GM12878 (cell line): Measurements from ENCODE around the gene C4orf51. TPM values are rescaled to one million over a fixed set of nuclear protein-coding genes. Genes with fewer than 3 reads are reported as not detected.

ENCODE experiments used
- ATF3 ChIP-seq: IDR thresholded peaks from 2 replicates; pipeline ENCODE4 v1.6.1; 2011; ENCODE audit warnings: low read depth, mild to moderate bottlenecking, low read length, moderate library complexity, borderline replicate concordance; ENCODE audit errors: extremely low read depth
- BACH1 ChIP-seq: fragments of 450-650 bp; IDR thresholded peaks from 2 replicates; pipeline ENCODE4 v1.6.1; 2017; ENCODE audit warnings: mild to moderate bottlenecking, borderline replicate concordance
- CREB1 ChIP-seq: IDR thresholded peaks from 2 replicates; pipeline ENCODE4 v1.6.1; 2012; ENCODE audit warnings: low read depth, mild to moderate bottlenecking, inconsistent platforms
- E2F8 ChIP-seq: fragments of 450-650 bp; IDR thresholded peaks from 2 replicates; pipeline ENCODE4 v1.6.1; 2018; ENCODE audit warnings: mild to moderate bottlenecking, low read depth, moderate library complexity; ENCODE audit not compliant: partially characterized antibody
- IRF5 ChIP-seq: fragments of 450-650 bp; IDR thresholded peaks from 2 replicates; pipeline ENCODE4 v1.6.1; 2017; ENCODE audit warnings: borderline replicate concordance
- MEF2A ChIP-seq: IDR thresholded peaks from 2 replicates; pipeline ENCODE4 v1.6.1; 2011; ENCODE audit warnings: low read depth, mild to moderate bottlenecking, low read length, moderate library complexity; ENCODE audit not compliant: insufficient read depth
- NKRF ChIP-seq: fragments of 450-650 bp; conservative IDR thresholded peaks from 2 replicates; pipeline ENCODE4 v1.6.1; 2017; ENCODE audit warnings: mild to moderate bottlenecking, moderate library complexity
- NR2F1 ChIP-seq: fragments of 450-650 bp; conservative IDR thresholded peaks from 2 replicates; pipeline ENCODE4 v1.6.1; 2017; ENCODE audit warnings: mild to moderate bottlenecking
- PBX3 ChIP-seq: IDR thresholded peaks from 2 replicates; pipeline ENCODE4 v1.6.1; 2011; ENCODE audit warnings: mild to moderate bottlenecking, low read depth, low read length, moderate library complexity; ENCODE audit not compliant: insufficient replicate concordance
- PKNOX1 ChIP-seq: fragments of 450-650 bp; IDR thresholded peaks from 2 replicates; pipeline ENCODE4 v1.6.1; 2016; ENCODE audit warnings: mild to moderate bottlenecking
- RAD21 ChIP-seq: IDR thresholded peaks from 2 replicates; pipeline ENCODE4 v1.6.1; 2011; ENCODE audit warnings: mild to moderate bottlenecking, low read depth, low read length, moderate library complexity; ENCODE audit not compliant: insufficient read depth
- SP1 ChIP-seq: IDR thresholded peaks from one replicate; pipeline ENCODE4 v1.6.1; 2011; ENCODE audit warnings: low read depth, low read length
- STAT1 ChIP-seq: fragments of 450-650 bp; conservative IDR thresholded peaks from 2 replicates; pipeline ENCODE4 v1.6.1; 2014; ENCODE audit warnings: antibody characterized with exemption, mild to moderate bottlenecking
- ZBTB4 ChIP-seq: fragments of 450-650 bp; formaldehyde crosslinking; IDR thresholded peaks from 2 replicates; pipeline ENCODE4 v1.4.0; 2022; ENCODE audit warnings: mild to moderate bottlenecking, moderate library complexity
- ZNF274 ChIP-seq: IDR thresholded peaks from one replicate; pipeline ENCODE4 v1.8.0; 2011; ENCODE audit not compliant: insufficient read length, insufficient read depth
- polyA plus RNA-seq, 11 experiments: library from polyadenylated mRNA; depleted of rRNA in 4 of 11; unstranded in 6 of 11; stranded (reverse) in 5 of 11; fragments of >200 nt; fragmentation: Nextera tagmentation in 4 of 11; fragmentation: Illumina TruSeq in 1 of 11; extraction: Ambion mirVana in 4 of 11; extraction: Trizol in 1 of 11; gene quantifications; 1 replicate in 1 of 11; 2 replicates in 10 of 11; pipeline versions ENCODE4 v1.2.1 to v1.2.3, GENCODE V29; 2011 to 2016; ENCODE audit warnings: inconsistent platforms in 2 of 11, missing spikeins in 2 of 11, low read depth in 1 of 11
- total RNA-seq, 4 experiments: library from RNA; depleted of rRNA in 3 of 4; stranded (reverse); fragments of >200 nt in 3 of 4; fragmentation: Illumina TruSeq in 1 of 4; extraction: Trizol in 1 of 4; gene quantifications; 2 replicates each; pipeline versions ENCODE4 v1.2.1 to v1.2.3, GENCODE V29; 2013 to 2021

The C4orf51 gene
- total and polyA plus RNA-seq, 10 of the 15 experiments (the other 5 are each of a cell fraction or from before 2014, with no cell fraction given) = not detected

- TF ChIP-seq ZNF274 (no peak), E2F8 (no peak), PKNOX1 (no peak), ZBTB4 (CRISPR knock-in tag) (no peak), MEF2A (peak; percentile 55; the same call in 1 of the 2 replicates), BACH1 (no peak), ATF3 (no peak), RAD21 (no peak), CREB1 (no peak), NR2F1 (peak; percentile 78), PBX3 (no peak), IRF5 (no peak), SP1 (no peak), NKRF (no peak), STAT1 (no peak)
Observed at GRCh38 chr4:145773581-145774234, 93.8 kb downstream of the C4orf51 start (continued).
